Activated naive CD8-positive, alpha-beta T cell treated with anti-CD3 and anti-CD28 coated beads, Interleukin-2, amount 50 U/mL, for 24 hours (primary cell): ENCODE data around the gene PIAS1.
A peak's percentile ranks its signal among the peaks of the same experiment; 100 is the strongest.
"Not testable (repeated sequence)": the region's sequence is repeated elsewhere in the genome, so short reads cannot be mapped to it uniquely, and the experiment has no call there.

ENCODE experiments used
- ATAC-seq: fragments of 150-1000 bp; cut with Tn5 transposase; one replicate; pipeline ENCODE4 v1.10.0; 2021
- DNase-seq: peaks from one replicate; pipeline ENCODE4 v3.0.0; 2021
- H3K27ac Mint-ChIP-seq: one replicate; pipeline ENCODE4 v1.8.0; 2021; ENCODE audit warnings: mild to moderate bottlenecking, mixed read lengths
- H3K27me3 Mint-ChIP-seq: one replicate; pipeline ENCODE4 v1.8.0; 2021; ENCODE audit warnings: mixed read lengths
- H3K36me3 Mint-ChIP-seq: one replicate; pipeline ENCODE4 v1.8.0; 2021; ENCODE audit warnings: low read depth, mixed read lengths
- H3K4me1 Mint-ChIP-seq: one replicate; pipeline ENCODE4 v1.8.0; 2021; ENCODE audit warnings: mixed read lengths
- H3K4me3 Mint-ChIP-seq: one replicate; pipeline ENCODE4 v1.8.0; 2021; ENCODE audit warnings: mild to moderate bottlenecking, moderate library complexity, mixed read lengths
- H3K9me3 Mint-ChIP-seq: one replicate; pipeline ENCODE4 v1.8.0; 2021; ENCODE audit warnings: mixed read lengths

The PIAS1 gene

DNA sequence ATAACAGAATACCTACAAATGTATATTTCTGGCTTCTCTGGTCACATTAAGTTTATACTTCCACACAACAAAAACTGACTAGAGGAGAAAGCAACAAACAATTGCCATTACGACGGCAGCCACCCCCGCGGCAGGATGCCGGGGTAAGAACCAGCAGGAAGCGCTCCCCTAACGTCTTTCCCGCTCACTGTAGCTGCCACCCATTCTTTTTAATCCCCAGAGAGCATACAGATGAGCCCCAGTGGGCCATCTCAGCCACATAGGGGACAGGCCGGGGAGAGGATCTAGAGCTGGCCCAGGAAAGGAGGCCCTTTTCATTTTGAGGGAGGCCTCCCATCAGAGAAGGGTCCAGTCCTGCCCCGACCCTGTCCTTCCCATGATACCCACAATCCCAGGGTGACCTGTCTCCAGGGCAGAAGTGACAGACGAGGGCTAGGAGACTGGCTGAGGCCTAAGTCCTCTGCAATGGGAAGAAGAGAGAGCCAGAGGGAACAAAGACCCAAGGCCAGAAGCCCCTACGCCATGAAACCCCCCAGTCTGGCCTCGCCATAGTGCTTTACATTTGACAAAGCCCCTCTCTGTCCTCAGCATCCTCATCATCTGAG is 154.6 kb downstream of the PIAS1 start:
- H3K4me1 Mint-ChIP-seq = peaks cover 15% of the 10 kb centered on the region
- H3K4me3 Mint-ChIP-seq = no peak overlapping the region
- DNase-seq (no peak), ATAC-seq (no peak)
- H3K9me3 Mint-ChIP-seq = no peaks in the 10 kb centered on the region
- peaks cover 1% of the 10 kb centered on the region for H3K36me3 Mint-ChIP-seq
- no peaks in the 10 kb centered on the region for H3K27me3 Mint-ChIP-seq
- H3K27ac Mint-ChIP-seq = no peak overlapping the region

DNA sequence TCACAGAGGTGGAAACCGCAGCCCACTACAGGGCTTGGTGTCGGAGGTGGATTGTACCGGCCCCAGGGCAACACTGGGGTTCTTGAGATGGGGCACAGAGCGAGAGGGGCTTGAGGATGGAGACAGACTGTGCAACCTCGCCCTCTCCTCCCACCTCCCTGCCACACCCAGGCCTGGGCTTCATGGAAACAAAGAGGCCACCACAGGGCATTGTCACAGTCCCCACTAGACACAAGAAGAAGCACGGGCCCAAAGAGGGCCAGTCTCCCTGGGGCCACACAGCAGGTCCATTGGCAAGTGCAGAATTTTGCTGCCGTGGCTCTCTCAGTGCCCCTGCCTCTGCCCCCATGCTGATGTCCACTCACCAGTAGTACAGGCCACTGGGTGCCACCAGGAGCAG is 155.2 kb downstream of the PIAS1 start:
- no peaks in the 10 kb centered on the region for H3K27me3 Mint-ChIP-seq
- H3K4me1 Mint-ChIP-seq = peaks cover 15% of the 10 kb centered on the region
- peaks cover 1% of the 10 kb centered on the region for H3K36me3 Mint-ChIP-seq
- no peaks in the 10 kb centered on the region for H3K9me3 Mint-ChIP-seq
- DNase-seq (no peak), ATAC-seq (peak; percentile 5)
- H3K4me3 Mint-ChIP-seq = no peak overlapping the region
- H3K27ac Mint-ChIP-seq = peak overlapping the region; percentile 35

DNA sequence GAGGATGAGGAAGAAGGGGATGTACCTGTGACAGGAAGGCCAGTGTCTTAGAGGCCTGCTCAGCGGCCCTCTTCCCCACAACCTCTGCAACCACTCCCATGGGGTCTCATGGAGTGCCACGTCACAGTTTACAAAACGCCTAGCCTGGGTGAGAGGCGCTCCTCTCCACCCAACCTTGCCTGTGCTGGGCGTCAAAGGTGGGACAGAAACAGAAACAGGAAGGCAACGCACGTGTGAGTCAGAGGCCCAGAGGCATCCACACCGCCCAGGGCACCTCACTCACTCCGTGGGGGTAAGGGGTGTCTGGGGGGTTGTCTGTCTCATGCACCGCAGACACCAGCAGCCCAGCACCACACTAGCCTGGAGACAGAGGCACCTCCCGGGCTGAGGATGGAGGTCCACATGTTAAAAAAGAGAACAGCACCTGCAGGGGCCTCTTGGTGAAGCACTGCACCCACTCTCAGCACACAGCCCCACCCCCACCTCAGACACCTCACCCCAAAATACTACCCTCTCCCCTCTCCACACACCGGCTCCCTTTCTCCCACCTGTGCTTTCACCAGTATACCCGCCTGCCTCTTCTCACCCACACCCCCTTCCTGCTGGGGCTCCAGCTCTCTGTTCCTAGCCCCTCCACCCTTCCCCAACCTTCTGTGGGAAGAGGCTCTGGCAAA is 155.8 kb downstream of the PIAS1 start:
- DNase-seq (peak; percentile 36), ATAC-seq (peak; percentile 82)
- Mint-ChIP-seq H3K9me3 (no peaks in the 10 kb centered on the region), H3K4me3 (no peak overlapping the region), H3K4me1 (peaks cover 15% of the 10 kb centered on the region), H3K27me3 (no peaks in the 10 kb centered on the region), H3K36me3 (peaks cover 1% of the 10 kb centered on the region), H3K27ac (peak overlapping the region; percentile 35)

DNA sequence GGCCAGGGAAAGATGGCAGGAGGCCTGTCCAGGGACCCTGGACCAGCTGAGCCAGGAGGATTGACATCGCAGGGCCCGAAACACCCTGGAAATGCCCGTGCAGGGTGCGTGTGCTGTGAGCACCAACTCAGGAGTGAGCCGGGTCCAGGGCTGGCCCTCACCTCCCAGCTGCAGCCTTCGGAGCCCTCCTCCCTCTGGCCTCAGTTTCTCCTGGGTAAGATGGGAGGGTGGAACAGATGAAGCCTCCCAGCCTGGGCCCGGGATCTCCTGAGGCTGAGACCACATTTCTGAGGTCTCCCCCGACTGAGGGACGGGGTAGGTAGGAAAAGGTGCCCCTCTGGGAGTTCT is 156.3 kb downstream of the PIAS1 start:
- H3K27ac Mint-ChIP-seq = no peak overlapping the region
- ATAC-seq = no peak
- no peaks in the 10 kb centered on the region for H3K27me3 Mint-ChIP-seq
- peaks cover 15% of the 10 kb centered on the region for H3K4me1 Mint-ChIP-seq
- no peaks in the 10 kb centered on the region for H3K9me3 Mint-ChIP-seq
- H3K36me3 Mint-ChIP-seq = peaks cover 1% of the 10 kb centered on the region
- H3K4me3 Mint-ChIP-seq = no peak overlapping the region
- DNase-seq = no peak

DNA sequence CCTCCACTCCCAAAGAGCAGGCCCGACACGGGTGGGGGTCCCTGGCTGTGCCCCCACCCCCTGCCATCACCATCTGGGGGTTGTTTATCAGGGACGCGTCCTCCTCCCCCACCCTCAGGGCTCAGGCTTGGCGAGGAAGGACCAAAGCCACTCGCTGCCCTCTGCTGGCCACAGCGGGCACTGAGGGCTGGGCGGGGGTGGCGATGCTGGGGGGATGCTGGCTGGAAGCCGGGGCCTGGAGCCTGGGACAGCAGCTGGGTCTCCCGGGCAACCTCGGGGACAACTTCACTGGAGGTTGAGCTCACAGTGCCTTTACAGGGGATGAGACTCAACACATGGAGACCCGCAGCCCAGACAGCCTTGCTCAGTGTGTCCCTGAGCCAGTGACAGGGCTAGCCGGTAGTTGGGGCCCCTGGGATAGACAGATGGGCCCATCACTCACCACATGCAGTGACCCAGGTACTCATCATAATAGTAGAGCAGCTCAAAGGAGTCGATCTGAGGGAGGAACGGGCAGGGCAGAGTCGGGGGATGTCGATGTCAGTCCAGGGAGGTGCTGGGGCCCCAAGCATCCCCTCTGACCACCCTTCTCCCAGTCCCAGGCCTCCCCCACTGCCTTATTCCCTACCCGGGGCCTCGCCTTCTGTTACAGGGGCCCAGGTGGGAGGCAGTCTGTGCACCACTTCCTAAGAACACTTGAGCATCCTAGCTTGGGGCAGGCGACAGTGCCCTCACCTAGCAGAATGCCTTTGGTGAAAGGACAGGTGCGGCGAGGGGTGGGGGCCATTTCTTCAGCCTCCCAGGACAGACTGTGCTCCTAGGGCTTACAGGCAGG is 156.9 kb downstream of the PIAS1 start:
- ATAC-seq (no peak), DNase-seq (peak; percentile 67)
- Mint-ChIP-seq H3K36me3 (peaks cover 2% of the 10 kb centered on the region), H3K4me3 (no peak overlapping the region), H3K9me3 (no peaks in the 10 kb centered on the region), H3K27ac (no peak overlapping the region), H3K4me1 (peaks cover 15% of the 10 kb centered on the region), H3K27me3 (no peaks in the 10 kb centered on the region)

DNA sequence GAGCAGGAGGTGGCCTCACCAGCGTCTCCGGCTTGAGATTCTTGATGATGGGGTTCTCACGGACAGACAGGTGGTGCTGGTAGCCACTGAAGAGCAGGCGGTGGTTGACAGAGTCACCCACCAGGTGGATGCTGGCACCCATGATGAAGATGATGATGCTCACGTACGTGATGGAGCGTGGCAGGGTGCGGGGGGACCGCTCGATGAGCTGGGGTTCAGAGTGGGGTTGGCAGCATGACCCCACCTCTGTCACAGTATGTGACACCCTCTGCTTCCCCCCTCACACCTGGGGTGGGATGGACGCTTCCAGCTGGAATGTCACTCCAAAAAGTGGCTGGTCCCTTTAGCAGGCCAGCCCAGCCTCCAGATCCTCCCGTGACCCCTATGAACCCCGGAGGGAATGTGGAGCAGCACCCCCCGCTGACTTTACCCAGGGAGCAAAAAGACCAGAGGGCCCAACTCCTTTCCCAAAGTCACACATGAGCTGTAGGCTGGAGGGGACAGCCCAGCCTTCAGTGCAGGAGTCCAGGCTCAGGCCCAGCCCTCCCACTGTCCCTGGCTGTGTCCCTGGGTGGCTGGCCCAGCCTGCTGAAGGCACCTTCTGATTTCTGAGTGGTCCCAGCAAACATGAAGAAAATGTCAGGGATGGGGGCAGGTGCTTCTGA is 157.7 kb downstream of the PIAS1 start:
- no peak for ATAC-seq
- Mint-ChIP-seq H3K27ac (no peak overlapping the region), H3K9me3 (no peaks in the 10 kb centered on the region), H3K4me3 (no peak overlapping the region), H3K27me3 (no peaks in the 10 kb centered on the region), H3K36me3 (peaks cover 9% of the 10 kb centered on the region), H3K4me1 (peaks cover 15% of the 10 kb centered on the region)
- no peak for DNase-seq

DNA sequence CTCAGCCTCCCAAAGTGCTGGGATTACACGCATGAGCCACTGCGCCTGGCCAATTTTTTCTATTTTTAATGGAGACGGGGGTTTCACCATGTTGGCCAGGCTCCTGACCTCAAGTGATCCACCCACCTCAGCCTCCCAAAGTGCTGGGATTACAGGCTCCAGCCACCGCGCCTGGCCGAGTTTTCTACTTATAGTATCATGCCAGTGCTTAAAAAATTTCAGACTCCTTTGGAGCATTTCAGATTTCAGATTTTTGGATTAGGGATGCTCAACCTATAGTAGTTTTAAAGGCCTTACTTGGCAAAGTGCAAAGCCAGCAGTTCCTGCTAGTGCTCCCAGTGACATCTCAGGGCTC is 159.4 kb downstream of the PIAS1 start:
- not testable (repeated sequence) for H3K27ac Mint-ChIP-seq, H3K9me3 Mint-ChIP-seq, ATAC-seq, H3K4me3 Mint-ChIP-seq, H3K27me3 Mint-ChIP-seq, DNase-seq
- H3K4me1 Mint-ChIP-seq = peaks cover 15% of the 10 kb centered on the region
- H3K36me3 Mint-ChIP-seq = peaks cover 22% of the 10 kb centered on the region

DNA sequence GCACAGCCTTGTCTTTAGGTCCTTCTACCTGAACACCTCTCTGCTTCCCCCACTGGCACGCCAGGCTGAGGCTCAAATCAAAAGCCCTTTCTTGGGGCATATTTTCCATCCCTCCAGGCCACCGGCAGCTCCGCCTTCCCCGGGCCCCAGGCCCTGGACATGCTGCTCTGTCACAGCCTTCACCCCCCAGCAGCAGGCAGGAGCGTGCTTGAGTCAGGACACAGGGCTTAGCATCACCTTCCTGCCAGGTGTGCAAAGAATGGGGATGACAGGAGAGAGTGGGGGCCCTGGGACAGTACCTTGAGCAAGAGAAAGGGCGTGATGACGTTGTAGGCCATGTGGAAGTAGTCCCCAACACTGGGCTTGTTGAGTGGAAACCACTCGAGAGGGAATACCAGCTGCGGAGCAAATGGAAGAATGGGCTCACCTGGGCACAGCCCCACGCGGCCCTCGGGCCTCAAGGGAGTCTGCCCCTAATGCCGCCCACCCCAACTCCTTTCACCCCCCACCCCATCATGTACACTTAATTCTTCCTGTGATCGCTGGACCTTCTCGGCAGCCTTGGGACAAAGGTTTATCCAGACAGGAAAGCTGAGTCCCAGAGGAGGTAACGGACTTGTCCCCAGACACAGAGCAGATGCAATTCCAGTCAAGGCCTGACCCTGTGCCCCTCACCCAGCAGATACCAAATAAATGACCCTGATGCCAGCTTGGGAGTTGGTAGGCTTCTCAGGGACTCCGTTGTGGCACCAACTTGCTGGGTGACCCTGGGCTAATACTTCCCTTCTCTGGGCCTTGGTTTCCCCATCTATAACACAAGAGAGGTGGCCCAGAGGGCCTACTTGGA is 160.1 kb downstream of the PIAS1 start:
- H3K27me3 Mint-ChIP-seq = no peaks in the 10 kb centered on the region
- H3K9me3 Mint-ChIP-seq = no peaks in the 10 kb centered on the region
- H3K27ac Mint-ChIP-seq = no peak overlapping the region
- ATAC-seq (no peak), DNase-seq (no peak)
- peaks cover 28% of the 10 kb centered on the region for H3K36me3 Mint-ChIP-seq
- peaks cover 10% of the 10 kb centered on the region for H3K4me1 Mint-ChIP-seq
- H3K4me3 Mint-ChIP-seq = no peak overlapping the region

DNA sequence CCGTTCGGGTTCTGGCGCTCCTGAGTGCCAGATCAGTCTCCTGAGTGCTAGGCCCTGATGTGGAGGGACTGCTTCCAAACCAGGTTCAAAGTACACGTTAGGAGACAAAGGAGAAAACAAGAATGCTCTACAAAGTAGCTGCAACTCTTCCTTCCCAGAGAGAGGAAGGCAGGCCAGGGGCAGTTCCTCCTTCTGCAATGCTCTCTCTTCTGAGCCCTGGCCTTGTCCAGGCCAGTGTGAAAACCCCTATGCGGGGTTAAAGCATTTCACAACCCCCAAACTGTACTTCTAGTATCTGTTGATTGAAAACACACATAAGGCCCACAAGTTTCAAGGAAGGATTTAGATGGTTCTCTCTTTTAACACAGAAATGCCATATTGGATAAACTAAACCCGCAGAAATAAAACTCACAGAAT is 160.7 kb downstream of the PIAS1 start:
- H3K36me3 Mint-ChIP-seq = peaks cover 27% of the 10 kb centered on the region
- no peak overlapping the region for H3K4me3 Mint-ChIP-seq
- ATAC-seq (no peak), DNase-seq (no peak)
- no peak overlapping the region for H3K27ac Mint-ChIP-seq
- peaks cover 4% of the 10 kb centered on the region for H3K4me1 Mint-ChIP-seq
- H3K9me3 Mint-ChIP-seq = no peaks in the 10 kb centered on the region
- H3K27me3 Mint-ChIP-seq = no peaks in the 10 kb centered on the region

DNA sequence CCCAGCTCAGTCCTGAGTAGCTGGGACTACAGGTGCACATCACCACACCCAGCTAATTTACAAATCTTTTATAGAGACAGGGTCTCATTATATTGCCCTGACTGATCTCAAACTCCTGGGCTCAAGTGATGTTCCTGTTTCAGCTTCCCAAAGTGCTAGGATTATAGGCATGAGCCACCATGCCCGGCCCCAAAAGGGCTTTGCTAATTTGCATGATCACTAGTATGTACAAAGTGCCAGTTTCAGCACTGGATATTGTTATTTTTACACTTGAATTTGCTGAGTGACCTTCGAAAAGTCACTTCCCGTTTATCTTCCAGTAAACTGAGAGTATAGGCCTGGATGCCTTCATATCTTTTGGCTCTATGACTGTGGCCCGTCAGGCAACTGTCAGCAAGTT is 163.2 kb downstream of the PIAS1 start:
- ATAC-seq (no peak), DNase-seq (no peak)
- no peaks in the 10 kb centered on the region for H3K4me1 Mint-ChIP-seq
- H3K27ac Mint-ChIP-seq = no peak overlapping the region
- no peaks in the 10 kb centered on the region for H3K27me3 Mint-ChIP-seq
- H3K36me3 Mint-ChIP-seq = peaks cover 27% of the 10 kb centered on the region
- no peak overlapping the region for H3K4me3 Mint-ChIP-seq
- H3K9me3 Mint-ChIP-seq = no peaks in the 10 kb centered on the region

DNA sequence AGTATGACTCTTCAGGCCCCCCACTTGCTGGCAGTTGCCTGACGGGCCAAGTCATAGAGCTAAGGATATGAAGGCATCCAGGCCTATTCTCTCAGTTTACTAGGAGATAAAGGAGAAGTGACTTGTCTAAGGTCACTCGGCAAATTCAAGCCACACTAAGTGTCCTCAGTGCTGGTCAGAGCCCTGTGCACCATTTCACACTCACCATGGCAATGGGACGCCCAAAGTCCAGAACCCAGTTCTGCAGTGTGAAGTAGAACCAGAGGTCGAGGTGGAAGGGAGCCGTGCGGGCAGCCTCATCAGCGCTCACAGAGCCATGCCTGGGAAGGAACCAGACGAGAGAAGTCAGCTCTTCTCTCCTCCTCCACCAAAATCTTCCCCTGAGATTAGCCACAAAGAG is 164.2 kb downstream of the PIAS1 start:
- Mint-ChIP-seq H3K27me3 (no peaks in the 10 kb centered on the region), H3K36me3 (peaks cover 33% of the 10 kb centered on the region), H3K4me3 (no peak overlapping the region), H3K9me3 (no peaks in the 10 kb centered on the region), H3K4me1 (no peaks in the 10 kb centered on the region), H3K27ac (no peak overlapping the region)
- ATAC-seq (no peak), DNase-seq (no peak)

DNA sequence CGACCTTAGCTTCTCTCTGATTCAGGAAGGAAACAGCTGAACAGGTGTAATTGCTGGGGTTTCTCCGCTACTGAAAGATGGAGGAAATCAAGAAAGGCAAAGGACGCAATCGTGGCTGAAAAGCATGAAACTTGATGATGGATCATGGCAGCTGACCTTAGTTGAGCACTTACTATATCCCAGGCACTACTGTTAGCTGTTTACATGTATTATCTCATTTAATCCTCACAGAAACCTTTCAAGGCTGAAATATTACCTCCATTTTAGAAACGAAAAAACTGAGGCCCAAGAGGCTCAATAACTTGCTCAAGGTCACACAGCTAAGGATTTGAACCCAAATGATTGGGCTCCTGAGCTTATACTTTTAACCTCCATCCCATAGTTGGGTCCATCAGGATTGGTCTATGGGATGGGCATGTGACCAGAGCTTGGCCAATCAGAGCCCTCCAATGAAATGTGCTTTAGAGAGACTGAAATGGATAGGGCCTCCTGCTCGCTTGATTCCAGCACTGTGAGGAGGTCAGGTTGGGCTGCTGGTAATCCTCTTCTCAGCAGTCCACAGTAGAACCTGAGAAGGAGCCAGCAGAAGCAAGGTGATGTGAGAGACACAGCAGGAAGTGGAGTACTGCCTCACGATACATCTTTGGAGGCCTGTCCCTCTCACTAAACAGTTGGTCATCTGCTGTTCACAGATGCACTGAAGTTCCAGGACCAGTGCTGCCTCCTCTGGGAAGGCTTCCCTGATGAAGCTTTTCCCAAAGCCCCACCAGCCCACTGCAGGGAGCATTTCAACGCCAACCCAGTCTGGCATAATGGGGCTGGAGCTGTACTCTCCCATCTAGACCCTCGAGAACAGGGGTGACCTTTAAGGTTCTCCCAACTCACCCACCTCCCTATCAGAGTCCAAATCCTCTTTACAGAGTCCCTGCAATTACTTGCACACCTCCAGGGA is 165.0 kb downstream of the PIAS1 start:
- no peak for ATAC-seq
- Mint-ChIP-seq H3K36me3 (peaks cover 34% of the 10 kb centered on the region), H3K27me3 (no peaks in the 10 kb centered on the region), H3K4me1 (no peaks in the 10 kb centered on the region), H3K9me3 (no peaks in the 10 kb centered on the region), H3K27ac (no peak overlapping the region), H3K4me3 (no peak overlapping the region)
- DNase-seq = no peak

DNA sequence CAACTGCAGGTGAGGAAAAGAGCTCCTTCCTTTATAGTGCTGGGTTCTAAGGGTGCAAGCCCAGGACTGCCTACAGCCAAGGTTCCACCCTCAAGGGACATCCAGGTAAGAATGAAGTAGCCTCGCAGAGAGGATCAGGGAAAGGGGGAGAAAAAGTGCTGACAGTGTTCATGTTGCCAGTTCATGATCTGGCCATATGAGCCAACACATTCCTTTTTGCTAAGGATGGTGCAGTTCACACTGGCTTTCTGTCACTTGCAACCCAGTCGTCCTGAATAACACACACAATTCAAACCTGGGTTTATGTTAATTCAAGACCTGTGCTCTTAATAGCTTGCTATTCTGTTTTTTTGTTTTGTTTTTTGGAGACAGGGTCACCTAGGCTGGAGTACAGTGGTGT is 166.4 kb downstream of the PIAS1 start:
- Mint-ChIP-seq H3K4me1 (peaks cover 10% of the 10 kb centered on the region), H3K27ac (no peak overlapping the region), H3K36me3 (peaks cover 43% of the 10 kb centered on the region), H3K9me3 (no peaks in the 10 kb centered on the region), H3K27me3 (no peaks in the 10 kb centered on the region), H3K4me3 (no peak overlapping the region)
- ATAC-seq (no peak), DNase-seq (no peak)
